ENCODE data around the gene ZCCHC24. TPM values are rescaled to one million over a fixed set of nuclear protein-coding genes. Genes with fewer than 3 reads are reported as not detected.

ZCCHC24 gene
- total and polyA plus RNA-seq, 2 of the 8 experiments (the other 6 are each of a cell fraction or from before 2014, with no cell fraction given) = 3.9 to 6.9 TPM

- FAIRE-seq = no peak
- Histone ChIP-seq H3K23ac (ENCODE audit: insufficient read length) (no peak overlapping the region), H2BK120ac (replicated peaks; ENCODE audit: low read depth, low read length) (no peak overlapping the region), H3K36me3 (ENCODE audit: control insufficient read depth in 2 of 4, insufficient read depth in 4 of 4, low read length in 3 of 4) (no peaks in the 10 kb centered on the region), H3K56ac (replicated peaks; ENCODE audit: insufficient read length, low read depth, low read length) (no peak overlapping the region), H3K14ac (ENCODE audit: insufficient read length) (no peak overlapping the region), H4K91ac (replicated peaks; ENCODE audit: insufficient read length, low read length) (no peak overlapping the region), H4K8ac (ENCODE audit: extremely low read depth, insufficient read depth, low read length) (peak overlapping the region; percentile 59; the same call in 1 of the 2 replicates), H2BK15ac (ENCODE audit: low read length) (no peak overlapping the region), H3K9ac (replicated peaks in 1 of 4; ENCODE audit: extremely low read depth in 1 of 4, low read depth in 3 of 4, low read length in 3 of 4) (no peak overlapping the region), H3K4me2 (ENCODE audit: insufficient read depth in 1 of 2, low read depth in 2 of 2, low read length in 2 of 2) (no peak overlapping the region), H3K79me2 (ENCODE audit: control insufficient read depth in 1 of 2, insufficient read depth in 2 of 2, low read length in 2 of 2) (no peaks in the 10 kb centered on the region), H2AK5ac (ENCODE audit: low read depth, low read length) (no peak overlapping the region), H3K27ac (ENCODE audit: low read depth, low read length) (no peak overlapping the region), H2BK5ac (ENCODE audit: low read depth, low read length) (no peak overlapping the region), H3K9me3 (ENCODE audit: insufficient read depth in 2 of 2, low read depth in 1 of 2, low read length in 1 of 2) (no peaks in the 10 kb centered on the region), H3K4me3 (ENCODE audit: extremely low read depth in 1 of 4, insufficient read depth in 2 of 4, low read depth in 3 of 4, low read length in 4 of 4) (no peak overlapping the region), H2BK20ac (ENCODE audit: low read length) (no peak overlapping the region), H3K79me1 (ENCODE audit: low read depth, low read length) (no peaks in the 10 kb centered on the region), H2BK12ac (ENCODE audit: low read depth, low read length) (no peak overlapping the region), H3K4me1 (replicated peaks in 1 of 4; ENCODE audit: control insufficient read depth in 3 of 4, insufficient read depth in 4 of 4, low read length in 3 of 4) (peaks cover 0 to 2% (median 0%) of the 10 kb centered on the region in 4 experiments; a peak in 2 of 7 replicates), H3K23me2 (ENCODE audit: low read depth, low read length) (no peaks in the 10 kb centered on the region; the same call in 1 of the 2 replicates), H3K4ac (replicated peaks; ENCODE audit: insufficient read length, low read depth, low read length) (no peak overlapping the region), H3K27me3 (replicated peaks in 1 of 4; ENCODE audit: control insufficient read depth in 3 of 4, extremely low read depth in 1 of 4, insufficient read depth in 3 of 4, low read length in 3 of 4) (no peaks in the 10 kb centered on the region; a peak in 1 of 7 replicates), H3K18ac (ENCODE audit: extremely low read depth, low read length) (no peak overlapping the region), H4K20me1 (replicated peaks in 1 of 2; ENCODE audit: control insufficient read depth in 1 of 2, insufficient read depth in 2 of 2, low read length in 2 of 2) (no peaks in the 10 kb centered on the region), H2AFZ (ENCODE audit: low read length) (no peak overlapping the region), H4K5ac (ENCODE audit: insufficient read length, low read depth, low read length) (no peak overlapping the region)
- ChIA-PET CTCF (ENCODE audit: partially characterized antibody) (interaction anchor here (0.6 to 5.9 kb wide), 16 partner anchors 9 to 630 kb away, joined by 3 to 65 read pairs (median 4); no protein-coding TSS in a partner anchor), POLR2A (ENCODE audit: partially characterized antibody) (interaction anchor here (0.8 to 1.2 kb wide), 2 partner anchors 12 to 41 kb away, joined by 3 read pairs; no protein-coding TSS in a partner anchor)
- peak in 1 of 2 experiments; percentile 27 for DNase-seq (ENCODE audit: low read depth in 1 of 2, low spot score in 2 of 2)
- WGBS, 2 experiments (ENCODE audit: extremely low coverage in 1 of 2, insufficient coverage in 1 of 2, insufficient read length in 1 of 2, insufficient replicate concordance in 2 of 2, low coverage in 1 of 2, low lambda C conversion rate in 2 of 2, missing lambda C conversion rate in 1 of 2) = 84% methylated on average over 11 of the region's 11 CpGs; no CpG with 5 or more reads in 1 of the 2 experiments
- TF ChIP-seq BRCA1 (IDR thresholded peaks at IDR 0.05; ENCODE audit: low read depth, low read length) (no peak), RAD21 (IDR thresholded peaks at IDR 0.05 in 1 of 2, conservative IDR thresholded peaks at IDR 0.05 in 1 of 2; ENCODE audit: low read depth in 2 of 2, low read length in 2 of 2) (no peak), SUZ12 (IDR thresholded peaks at IDR 0.05; ENCODE audit: low read length) (no peak), JUN (IDR thresholded peaks at IDR 0.05; ENCODE audit: low read depth, low read length) (no peak), SRF (IDR thresholded peaks at IDR 0.05; ENCODE audit: low read depth, low read length) (no peak), TAF7 (optimal IDR thresholded peaks at IDR 0.05; ENCODE audit: borderline replicate concordance, low read depth, low read length) (no peak), KDM4A (IDR thresholded peaks at IDR 0.05; ENCODE audit: low read depth, low read length, severe bottlenecking) (no peak), NANOG (IDR thresholded peaks at IDR 0.05; ENCODE audit: insufficient read depth, low read depth, low read length, poor library complexity, severe bottlenecking) (no peak), BACH1 (IDR thresholded peaks at IDR 0.05; ENCODE audit: low read length) (no peak)
- TF ChIP-seq, protein P1, sequence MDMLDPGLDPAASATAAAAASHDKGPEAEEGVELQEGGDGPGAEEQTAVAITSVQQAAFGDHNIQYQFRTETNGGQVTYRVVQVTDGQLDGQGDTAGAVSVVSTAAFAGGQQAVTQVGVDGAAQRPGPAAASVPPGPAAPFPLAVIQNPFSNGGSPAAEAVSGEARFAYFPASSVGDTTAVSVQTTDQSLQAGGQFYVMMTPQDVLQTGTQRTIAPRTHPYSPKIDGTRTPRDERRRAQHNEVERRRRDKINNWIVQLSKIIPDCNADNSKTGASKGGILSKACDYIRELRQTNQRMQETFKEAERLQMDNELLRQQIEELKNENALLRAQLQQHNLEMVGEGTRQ (IDR thresholded peaks at IDR 0.05; ENCODE audit: low read length) = no peak
Measured at GRCh38 chr10:79387974-79388850, 57.2 kb downstream of the ZCCHC24 start.
